ENCODE measurements around the gene MVB12B.

The MVB12B gene

DNA sequence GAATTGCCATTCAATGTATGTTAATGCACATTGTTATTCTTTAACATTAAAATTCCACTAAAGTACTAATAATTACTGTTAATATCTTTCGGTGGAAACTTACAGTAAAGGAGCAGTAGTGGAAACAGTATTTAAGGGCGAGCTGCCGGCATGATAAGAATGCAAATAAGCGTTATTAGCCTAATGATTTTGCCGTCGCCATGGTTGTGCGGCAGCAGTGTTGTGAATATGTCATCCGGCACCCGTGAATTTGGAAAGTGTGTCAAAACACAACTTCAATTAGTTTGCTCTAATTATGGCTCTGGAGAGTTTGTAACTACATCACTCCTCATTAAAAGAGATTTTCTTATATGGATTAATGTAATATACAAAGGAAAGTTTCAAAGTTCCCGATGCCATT is 81.4 kb downstream of the MVB12B start:
- Histone ChIP-seq H4K20me1 (no peaks in the 10 kb centered on the region), H3K4me2 (no peak overlapping the region), H3K27ac (no peak overlapping the region), H3K4me3 (no peak overlapping the region), H3K9ac (no peak overlapping the region), H3K4me1 (peaks cover 56% of the 10 kb centered on the region), H3K27me3 (no peaks in the 10 kb centered on the region), H3K36me3 (no peaks in the 10 kb centered on the region), H3K9me3 (no peaks in the 10 kb centered on the region)
- TF ChIP-seq Cebpa-rat (IDR thresholded peaks at IDR 0.05), result no peak

DNA sequence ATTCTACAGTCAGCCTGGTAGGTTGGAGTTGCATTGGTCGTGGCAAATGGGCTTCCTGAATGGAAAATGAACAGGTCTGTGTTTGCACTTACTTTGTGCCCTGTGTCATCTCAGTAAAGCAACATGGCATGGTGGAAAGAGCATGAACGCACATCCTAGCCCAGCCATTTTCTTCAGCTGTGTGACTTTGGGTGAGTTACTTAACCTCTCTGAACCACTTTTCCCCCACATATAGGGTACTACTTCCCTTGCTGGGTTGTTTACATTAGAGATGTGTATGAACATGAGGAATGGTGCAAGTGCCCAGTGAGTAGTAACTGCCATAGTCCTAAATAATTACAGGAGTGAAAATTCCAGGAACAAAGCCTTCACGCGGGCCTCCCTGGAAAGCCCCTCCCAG is 83.6 kb downstream of the MVB12B start:
- no peak for TF ChIP-seq Cebpa-rat (IDR thresholded peaks at IDR 0.05)
- Histone ChIP-seq H3K27me3 (no peaks in the 10 kb centered on the region), H3K4me3 (no peak overlapping the region), H3K4me2 (peak overlapping the region; percentile 86), H4K20me1 (no peaks in the 10 kb centered on the region), H3K27ac (no peak overlapping the region), H3K9me3 (no peaks in the 10 kb centered on the region), H3K9ac (no peak overlapping the region), H3K36me3 (no peaks in the 10 kb centered on the region), H3K4me1 (peaks cover 62% of the 10 kb centered on the region)

DNA sequence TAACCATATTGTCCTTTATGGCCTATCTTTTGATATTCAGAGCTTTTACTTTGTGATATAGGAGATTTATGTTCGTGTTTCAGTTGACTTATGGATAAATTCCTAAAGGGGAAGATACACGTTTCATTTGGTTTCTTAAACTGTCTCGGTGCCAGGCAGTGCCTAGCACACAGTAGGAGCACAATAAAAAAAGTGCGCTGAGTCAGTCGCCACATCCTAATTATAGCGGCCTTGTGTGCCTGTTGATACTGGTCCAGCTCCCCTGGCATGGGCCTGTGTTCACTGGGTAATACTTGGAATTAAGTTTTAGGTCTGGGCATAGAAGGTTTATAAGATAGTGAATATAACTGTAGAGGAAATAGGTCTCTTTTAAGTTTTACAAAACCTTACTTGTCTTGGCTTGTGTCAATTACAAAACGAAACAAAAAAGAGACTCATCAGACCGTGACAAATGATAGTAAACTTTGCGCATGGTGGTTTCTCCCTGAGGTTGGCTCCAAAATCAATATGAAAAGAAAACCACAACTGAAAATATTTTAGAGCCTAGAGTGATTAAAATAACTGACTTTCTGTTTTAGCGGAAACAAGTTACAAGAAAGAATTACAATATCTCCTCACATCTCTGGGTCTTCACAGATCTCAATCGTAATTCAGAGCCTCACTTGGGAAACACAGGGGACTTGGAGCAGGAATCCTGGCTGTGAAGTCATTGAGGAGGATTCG is 84.8 kb downstream of the MVB12B start:
- Histone ChIP-seq H4K20me1 (no peaks in the 10 kb centered on the region), H3K36me3 (no peaks in the 10 kb centered on the region), H3K9ac (peak overlapping the region; percentile 63; the same call in 1 of the 2 replicates), H3K4me2 (peak overlapping the region; percentile 86), H3K4me3 (peak overlapping the region; percentile 52), H3K27ac (peak overlapping the region; percentile 61; the same call in 1 of the 2 replicates), H3K27me3 (no peaks in the 10 kb centered on the region), H3K4me1 (peaks cover 62% of the 10 kb centered on the region), H3K9me3 (no peaks in the 10 kb centered on the region)
- no peak for TF ChIP-seq Cebpa-rat (IDR thresholded peaks at IDR 0.05)

DNA sequence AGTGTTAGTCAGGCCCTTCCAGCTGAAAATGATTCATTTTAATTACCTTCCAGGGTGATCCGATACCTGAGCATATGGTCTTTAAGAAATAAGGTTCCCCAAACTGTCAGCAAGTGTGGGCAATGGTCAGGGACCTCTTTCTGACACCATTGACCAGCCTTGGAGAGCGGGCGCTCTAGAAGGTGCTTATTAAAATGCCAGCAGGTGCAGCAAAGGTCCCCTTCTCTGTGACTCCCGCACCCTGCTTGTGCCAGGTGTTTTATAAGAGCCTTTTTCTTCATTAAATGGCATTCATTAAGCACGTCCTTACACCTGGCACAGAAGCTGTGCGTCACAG is 85.3 kb downstream of the MVB12B start:
- Histone ChIP-seq H3K9ac (peak overlapping the region; percentile 63; the same call in 1 of the 2 replicates), H3K27ac (peak overlapping the region; percentile 61; the same call in 1 of the 2 replicates), H3K4me2 (peak overlapping the region; percentile 86), H3K36me3 (no peaks in the 10 kb centered on the region), H3K9me3 (no peaks in the 10 kb centered on the region), H3K4me3 (peak overlapping the region; percentile 52), H3K27me3 (no peaks in the 10 kb centered on the region), H4K20me1 (no peaks in the 10 kb centered on the region), H3K4me1 (peaks cover 62% of the 10 kb centered on the region)
- TF ChIP-seq Cebpa-rat (IDR thresholded peaks at IDR 0.05), result no peak

DNA sequence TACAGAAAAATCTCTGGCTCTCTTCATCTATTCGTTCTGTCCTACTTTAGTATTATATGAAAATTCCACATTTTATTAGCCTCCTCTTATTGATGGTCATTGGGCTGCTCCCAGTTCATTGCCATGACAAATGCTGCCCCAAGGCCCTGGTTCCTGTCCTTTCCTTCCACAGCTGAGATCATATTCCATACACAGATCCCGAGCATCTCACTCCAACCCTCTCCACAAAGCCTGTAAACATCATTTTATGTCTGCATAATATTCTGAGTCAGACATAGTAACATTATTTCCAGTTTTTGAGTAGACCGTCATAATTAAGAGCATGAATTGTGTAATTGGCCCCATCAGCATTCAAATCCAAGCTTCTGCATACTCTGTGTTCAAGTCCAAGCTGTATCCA is 86.3 kb downstream of the MVB12B start:
- no peaks in the 10 kb centered on the region for H4K20me1 ChIP-seq
- no peaks in the 10 kb centered on the region for H3K9me3 ChIP-seq
- no peak for TF ChIP-seq Cebpa-rat (IDR thresholded peaks at IDR 0.05)
- peaks cover 64% of the 10 kb centered on the region for H3K4me1 ChIP-seq
- peak overlapping the region; percentile 86 for H3K4me2 ChIP-seq
- no peaks in the 10 kb centered on the region for H3K27me3 ChIP-seq
- no peaks in the 10 kb centered on the region for H3K36me3 ChIP-seq
- H3K9ac ChIP-seq, result no peak overlapping the region
- no peak overlapping the region for H3K4me3 ChIP-seq
- no peak overlapping the region for H3K27ac ChIP-seq

DNA sequence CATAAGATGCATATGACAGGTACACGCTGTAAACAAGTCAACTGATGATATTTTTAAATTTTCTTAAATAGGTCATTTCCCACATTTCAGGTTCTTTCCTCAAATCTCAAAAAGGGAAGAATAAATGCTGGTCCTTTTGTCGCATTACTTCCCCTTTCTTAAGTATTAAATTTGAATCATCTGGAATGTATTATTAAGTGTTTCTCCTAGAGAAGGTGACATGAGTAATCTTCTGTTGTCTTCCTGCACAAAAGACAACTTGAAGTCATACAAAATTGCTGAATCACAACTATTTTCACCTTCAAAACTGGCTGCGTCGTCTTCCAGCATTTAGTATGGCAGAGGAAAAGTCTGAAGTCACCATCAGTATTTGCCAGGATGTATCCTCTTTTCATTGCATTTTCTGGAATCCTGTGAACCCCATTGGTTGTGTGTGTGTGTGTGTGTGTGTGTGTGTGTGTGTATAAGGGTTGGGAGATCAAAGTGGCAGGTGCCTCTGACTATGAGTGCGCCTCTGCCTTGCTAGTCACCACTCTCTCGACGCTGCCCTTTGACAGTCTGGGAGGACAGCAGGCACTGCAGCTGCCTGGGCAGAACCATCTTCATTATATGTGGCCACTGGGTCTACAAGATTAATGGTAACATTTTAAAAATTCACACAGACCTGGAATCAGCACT is 86.9 kb downstream of the MVB12B start:
- H3K27ac ChIP-seq, result no peak overlapping the region
- peak overlapping the region; percentile 86 for H3K4me2 ChIP-seq
- no peaks in the 10 kb centered on the region for H4K20me1 ChIP-seq
- H3K36me3 ChIP-seq, result no peaks in the 10 kb centered on the region
- no peaks in the 10 kb centered on the region for H3K9me3 ChIP-seq
- TF ChIP-seq Cebpa-rat (IDR thresholded peaks at IDR 0.05), result no peak
- peaks cover 67% of the 10 kb centered on the region for H3K4me1 ChIP-seq
- H3K27me3 ChIP-seq, result no peaks in the 10 kb centered on the region
- no peak overlapping the region for H3K4me3 ChIP-seq
- H3K9ac ChIP-seq, result no peak overlapping the region

DNA sequence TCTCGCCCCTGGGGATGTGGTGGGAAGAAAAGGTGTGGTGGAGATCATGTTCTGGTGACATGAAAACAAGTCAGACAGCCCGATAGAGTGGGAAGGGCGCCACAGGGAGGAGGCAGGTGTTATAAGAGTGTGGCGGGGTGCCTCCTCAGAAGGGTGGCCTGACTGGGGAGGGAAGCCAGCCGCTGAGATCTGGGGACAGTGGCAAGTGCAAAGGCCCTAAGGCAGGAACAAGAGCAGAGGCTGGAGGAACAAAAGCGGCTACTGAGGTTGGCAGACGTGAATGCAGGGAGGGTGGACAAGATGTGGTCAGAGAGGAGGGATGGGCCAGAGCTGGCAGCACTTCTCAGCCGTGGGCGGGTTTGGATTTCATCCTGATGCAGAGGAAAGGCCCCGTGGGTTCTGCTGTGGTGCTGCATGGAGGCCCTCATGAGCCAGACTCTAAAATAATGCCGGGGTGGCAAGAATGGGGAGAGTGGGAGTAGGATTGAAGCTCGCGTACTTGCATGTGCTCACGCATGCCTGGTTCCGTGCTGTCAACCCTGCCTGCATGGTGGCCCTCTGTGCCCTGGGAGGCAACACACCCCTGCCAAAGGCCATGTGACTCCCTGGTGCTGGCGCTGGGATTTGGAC is 89.2 kb downstream of the MVB12B start:
- no peak overlapping the region for H3K4me3 ChIP-seq
- no peaks in the 10 kb centered on the region for H3K36me3 ChIP-seq
- no peaks in the 10 kb centered on the region for H4K20me1 ChIP-seq
- no peak overlapping the region for H3K27ac ChIP-seq
- H3K27me3 ChIP-seq, result no peaks in the 10 kb centered on the region
- no peak for TF ChIP-seq Cebpa-rat (IDR thresholded peaks at IDR 0.05)
- no peaks in the 10 kb centered on the region for H3K9me3 ChIP-seq
- H3K4me1 ChIP-seq, result peaks cover 59% of the 10 kb centered on the region
- no peak overlapping the region for H3K4me2 ChIP-seq
- H3K9ac ChIP-seq, result no peak overlapping the region

DNA sequence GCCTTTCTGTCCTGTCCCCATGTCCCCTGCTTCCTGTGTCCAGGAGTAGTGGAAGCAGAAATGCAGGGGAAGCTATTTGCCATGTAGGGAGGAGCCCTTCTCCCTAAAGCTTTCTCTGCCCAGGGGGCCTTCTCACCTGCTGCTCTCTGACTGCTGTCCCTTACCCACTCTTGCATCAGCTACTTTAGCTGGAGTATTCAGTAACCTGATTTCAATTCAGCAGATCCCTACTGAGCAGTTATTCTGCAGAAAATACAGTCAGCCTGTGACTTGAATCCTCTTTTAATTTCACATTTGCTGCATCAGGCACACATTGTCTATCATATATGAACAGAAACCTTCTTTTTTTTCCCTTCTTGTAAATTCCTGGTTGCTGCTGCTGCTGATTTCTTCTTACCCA is 90.4 kb downstream of the MVB12B start:
- TF ChIP-seq Cebpa-rat (IDR thresholded peaks at IDR 0.05), result no peak
- H3K4me1 ChIP-seq, result peaks cover 59% of the 10 kb centered on the region

DNA sequence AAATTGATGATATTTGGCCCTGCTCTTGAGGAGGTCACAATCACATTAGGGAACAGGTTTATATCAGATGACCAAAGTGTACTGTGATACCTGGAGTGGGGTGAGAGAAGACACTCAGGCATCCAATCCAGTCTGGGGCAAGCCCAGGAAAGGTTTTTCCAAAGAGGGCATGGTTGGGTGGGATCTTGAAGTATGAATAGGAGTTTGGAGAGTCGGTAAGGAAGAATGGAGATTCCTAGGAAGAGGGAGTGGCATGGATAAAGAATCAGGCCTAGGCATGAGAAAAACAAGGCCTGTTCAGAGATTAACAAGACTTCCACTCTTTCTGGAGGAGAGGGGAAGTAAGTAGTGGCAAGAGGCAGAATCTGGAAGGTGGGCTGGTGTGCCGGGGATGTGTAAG is 91.1 kb downstream of the MVB12B start:
- Histone ChIP-seq H4K20me1 (no peaks in the 10 kb centered on the region), H3K9ac (no peak overlapping the region), H3K27me3 (no peaks in the 10 kb centered on the region), H3K36me3 (no peaks in the 10 kb centered on the region), H3K4me3 (no peak overlapping the region), H3K9me3 (no peaks in the 10 kb centered on the region), H3K4me2 (no peak overlapping the region), H3K4me1 (peaks cover 59% of the 10 kb centered on the region), H3K27ac (no peak overlapping the region)
- TF ChIP-seq Cebpa-rat (IDR thresholded peaks at IDR 0.05), result no peak

More for the DNA sequence above, 90.4 kb downstream of the MVB12B start:
- Histone ChIP-seq H3K27ac (no peak overlapping the region), H3K9ac (no peak overlapping the region), H3K9me3 (no peaks in the 10 kb centered on the region), H3K4me3 (no peak overlapping the region), H3K27me3 (no peaks in the 10 kb centered on the region), H4K20me1 (no peaks in the 10 kb centered on the region), H3K4me2 (no peak overlapping the region), H3K36me3 (no peaks in the 10 kb centered on the region)

DNA sequence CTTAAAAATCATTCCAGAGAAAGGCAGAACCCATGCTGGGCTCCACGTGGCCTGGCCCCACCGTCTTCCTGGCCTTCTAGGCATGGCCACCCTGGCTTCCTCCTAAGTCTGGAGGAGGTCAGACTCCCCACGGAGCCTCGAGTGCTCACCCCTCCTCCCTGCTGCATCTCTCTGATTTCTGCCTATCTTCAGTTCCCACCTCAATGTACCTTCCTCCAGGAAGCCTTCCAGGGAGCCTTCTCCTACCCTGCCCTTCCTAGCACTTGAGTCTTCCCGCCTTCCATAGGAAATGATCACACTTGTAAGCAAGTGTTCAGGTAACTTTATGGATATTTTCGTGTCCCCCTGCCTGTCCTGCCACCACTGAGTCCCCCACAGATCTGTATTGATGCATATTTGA is 92.0 kb downstream of the MVB12B start:
- no peaks in the 10 kb centered on the region for H4K20me1 ChIP-seq
- TF ChIP-seq Cebpa-rat (IDR thresholded peaks at IDR 0.05), result no peak
- no peaks in the 10 kb centered on the region for H3K27me3 ChIP-seq
- no peaks in the 10 kb centered on the region for H3K9me3 ChIP-seq
- H3K4me3 ChIP-seq, result no peak overlapping the region
- H3K4me1 ChIP-seq, result peaks cover 59% of the 10 kb centered on the region
- no peak overlapping the region for H3K9ac ChIP-seq
- H3K27ac ChIP-seq, result no peak overlapping the region
- no peaks in the 10 kb centered on the region for H3K36me3 ChIP-seq
- no peak overlapping the region for H3K4me2 ChIP-seq

All from BLaER1 (cell line).